HUES64 (cell line): ENCODE measurements around the gene NRARP. TPM values are rescaled to one million over a fixed set of nuclear protein-coding genes. Genes with fewer than 3 reads are reported as not detected.
"Not testable (repeated sequence)": the region's sequence is repeated elsewhere in the genome, so short reads cannot be mapped to it uniquely, and the experiment has no call there.

ENCODE experiments used
- H3K27ac ChIP-seq: 2 replicates; pipeline ENCODE4 v1.7.0; 2013; ENCODE audit warnings: low read depth, low read length, inconsistent platforms
- H3K27me3 ChIP-seq: 2 replicates; pipeline ENCODE4 v1.6.1; 2013; ENCODE audit warnings: mild to moderate bottlenecking, low read length; ENCODE audit not compliant: insufficient read depth
- H3K36me3 ChIP-seq: 2 replicates; pipeline ENCODE4 v1.6.1; 2013; ENCODE audit warnings: mild to moderate bottlenecking, low read length; ENCODE audit not compliant: insufficient read depth
- H3K4me1 ChIP-seq: 2 replicates; pipeline ENCODE4 v1.6.1; 2013; ENCODE audit warnings: mild to moderate bottlenecking, low read length, moderate library complexity; ENCODE audit not compliant: insufficient read depth
- H3K4me3 ChIP-seq: 2 replicates; pipeline ENCODE4 v1.5.1; 2013; ENCODE audit warnings: mild to moderate bottlenecking, low read length, moderate library complexity
- H3K9ac ChIP-seq: 2 replicates; pipeline ENCODE4 v1.6.1; 2013; ENCODE audit warnings: mild to moderate bottlenecking, low read depth, low read length
- H3K9me3 ChIP-seq: 2 replicates; pipeline ENCODE4 v1.6.1; 2013; ENCODE audit warnings: low read depth, low read length; ENCODE audit not compliant: insufficient read depth
- whole genome bisulfite sequencing: fragments of 150-250, 120-280 bp; methylation state at CpG from one replicate; pipeline ENCODE4 v1.1.7; 2013; ENCODE audit warnings: missing lambda C conversion rate; 5-methylcytosine and 5-hydroxymethylcytosine counted together
- polyA plus RNA-seq, 2 experiments: library from polyadenylated mRNA; stranded (reverse); fragments of 50-300 nt; gene quantifications; one replicate each; pipeline ENCODE4 v1.2.3, GENCODE V29; 2013

NRARP gene, protein sequence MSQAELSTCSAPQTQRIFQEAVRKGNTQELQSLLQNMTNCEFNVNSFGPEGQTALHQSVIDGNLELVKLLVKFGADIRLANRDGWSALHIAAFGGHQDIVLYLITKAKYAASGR
- polyA plus RNA-seq (2013, experiment 1 of 2) = 15.5 TPM
- polyA plus RNA-seq (2013, experiment 2 of 2) = 20.7 TPM

DNA sequence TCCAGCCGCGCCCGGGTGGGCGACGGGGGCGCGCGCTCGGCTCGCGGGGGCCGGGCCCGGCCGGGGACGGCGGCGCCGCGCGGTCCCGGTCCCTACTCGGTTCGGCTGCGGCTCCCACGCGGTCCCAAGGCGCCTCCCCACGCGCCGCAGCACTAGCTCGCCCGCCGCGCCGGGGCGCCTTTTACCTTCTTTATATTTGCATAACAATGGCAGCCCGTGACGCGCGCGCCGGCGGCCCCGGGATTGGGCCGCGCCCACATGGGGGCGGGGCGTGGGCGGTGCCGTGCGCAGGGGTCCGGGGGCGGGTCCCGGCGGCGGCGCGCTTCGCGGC lies at the start of gene NRARP:
Gene NRARP, minus strand, starts transcription at position 154 of the 331 bp plus-strand sequence. CDS start 343 bp downstream, outside the sequence.
- H3K9me3 ChIP-seq = no peaks in the 10 kb centered on the region

DNA sequence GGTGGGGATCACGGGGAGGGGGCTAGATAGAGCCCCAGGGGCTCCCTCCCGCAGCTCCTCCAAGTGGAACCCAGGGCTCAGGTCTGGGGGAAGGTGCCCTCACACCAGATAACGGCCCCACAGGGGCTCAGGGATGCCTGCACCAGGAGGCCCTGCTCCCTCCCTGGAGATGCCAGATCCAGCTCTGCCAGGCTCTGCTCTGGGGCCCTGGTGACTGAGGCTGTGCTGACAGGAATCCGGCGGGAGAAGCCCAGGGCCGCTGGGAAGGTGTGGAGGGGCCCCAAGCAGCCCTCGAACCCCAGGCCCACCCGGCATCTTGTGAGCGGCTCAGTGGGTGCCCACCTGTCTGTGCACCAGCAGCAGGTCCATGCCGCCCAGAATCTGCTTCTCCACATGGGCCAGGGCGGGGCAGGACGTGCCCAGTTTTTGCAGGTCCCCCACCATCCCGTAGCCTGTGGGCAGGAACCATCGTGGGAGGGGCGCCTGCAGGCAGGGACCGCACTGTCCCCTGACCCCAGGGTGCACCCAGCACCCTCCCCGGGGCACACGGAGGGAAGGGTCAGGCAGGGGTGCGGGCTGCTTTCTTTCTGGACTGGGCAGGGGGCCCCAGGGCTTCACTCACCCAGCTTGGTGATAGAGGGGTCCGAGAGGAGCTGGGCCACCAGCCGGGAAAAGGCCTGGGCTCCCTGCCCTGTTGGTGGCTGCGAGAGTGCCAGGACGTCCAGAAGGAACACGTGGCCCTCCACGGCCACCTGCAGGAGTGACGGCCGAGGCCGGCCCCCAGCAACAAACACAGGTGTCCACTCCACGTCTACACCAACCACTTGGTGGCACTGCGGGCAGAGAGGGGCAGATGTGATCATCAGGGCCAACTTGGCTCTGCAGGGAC lies 48.9 kb upstream of the NRARP start:
- no peaks in the 10 kb centered on the region for H3K27me3 ChIP-seq
- H3K4me1 ChIP-seq = no peaks in the 10 kb centered on the region
- H3K9me3 ChIP-seq = peaks cover 25% of the 10 kb centered on the region
- H3K9ac ChIP-seq = no peak overlapping the region
- no peaks in the 10 kb centered on the region for H3K36me3 ChIP-seq
- H3K4me3 ChIP-seq = no peak overlapping the region
- WGBS = 91% methylated on average over 30 of the region's 30 CpGs
- H3K27ac ChIP-seq = no peak overlapping the region

More for the DNA sequence above, at the start of gene NRARP:
- Histone ChIP-seq H3K27me3 (peaks cover 24% of the 10 kb centered on the region), H3K27ac (peak within 1 kb of the TSS; percentile 86; the same call in 1 of the 2 replicates), H3K4me1 (peaks cover 43% of the 10 kb centered on the region), H3K4me3 (peak within 1 kb of the TSS; percentile 93), H3K36me3 (no peaks in the 10 kb centered on the region), H3K9ac (peak within 1 kb of the TSS; percentile 84)
- WGBS = under 1% methylated on average over 60 of the region's 60 CpGs

DNA sequence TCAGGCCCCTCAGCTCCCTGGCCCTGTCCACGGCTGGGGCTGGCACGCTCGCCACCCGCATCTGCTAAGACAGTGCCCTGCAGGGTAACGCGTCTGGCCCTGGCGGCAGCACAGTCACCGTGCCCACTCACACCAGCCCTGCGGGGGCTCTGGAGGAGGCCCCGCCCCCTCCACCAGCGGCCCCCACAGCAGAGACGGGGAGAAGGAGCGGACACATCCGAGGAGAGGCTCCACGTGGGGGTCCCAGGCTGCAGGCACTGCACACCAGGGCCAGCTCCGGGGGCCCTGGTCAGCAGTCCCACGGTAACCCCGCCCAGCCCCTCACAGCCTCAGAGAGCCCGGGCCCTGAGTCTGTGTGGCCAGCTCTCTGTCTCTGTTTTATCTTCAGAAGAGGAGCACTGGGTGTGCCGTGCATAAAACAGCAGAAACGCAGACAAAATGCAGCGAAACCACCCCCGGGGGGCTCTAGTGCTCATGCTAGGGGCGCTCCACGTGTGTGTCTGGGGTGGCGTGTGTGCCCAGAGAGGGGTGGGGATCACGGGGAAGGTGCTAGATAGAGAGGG lies 47.5 kb upstream of the NRARP start:
- Histone ChIP-seq H3K9ac (no peak overlapping the region), H3K9me3 (peaks cover 23% of the 10 kb centered on the region), H3K36me3 (no peaks in the 10 kb centered on the region), H3K4me1 (no peaks in the 10 kb centered on the region), H3K4me3 (no peak overlapping the region), H3K27me3 (no peaks in the 10 kb centered on the region), H3K27ac (no peak overlapping the region)
- 92% methylated on average over 27 of the region's 27 CpGs for WGBS

DNA sequence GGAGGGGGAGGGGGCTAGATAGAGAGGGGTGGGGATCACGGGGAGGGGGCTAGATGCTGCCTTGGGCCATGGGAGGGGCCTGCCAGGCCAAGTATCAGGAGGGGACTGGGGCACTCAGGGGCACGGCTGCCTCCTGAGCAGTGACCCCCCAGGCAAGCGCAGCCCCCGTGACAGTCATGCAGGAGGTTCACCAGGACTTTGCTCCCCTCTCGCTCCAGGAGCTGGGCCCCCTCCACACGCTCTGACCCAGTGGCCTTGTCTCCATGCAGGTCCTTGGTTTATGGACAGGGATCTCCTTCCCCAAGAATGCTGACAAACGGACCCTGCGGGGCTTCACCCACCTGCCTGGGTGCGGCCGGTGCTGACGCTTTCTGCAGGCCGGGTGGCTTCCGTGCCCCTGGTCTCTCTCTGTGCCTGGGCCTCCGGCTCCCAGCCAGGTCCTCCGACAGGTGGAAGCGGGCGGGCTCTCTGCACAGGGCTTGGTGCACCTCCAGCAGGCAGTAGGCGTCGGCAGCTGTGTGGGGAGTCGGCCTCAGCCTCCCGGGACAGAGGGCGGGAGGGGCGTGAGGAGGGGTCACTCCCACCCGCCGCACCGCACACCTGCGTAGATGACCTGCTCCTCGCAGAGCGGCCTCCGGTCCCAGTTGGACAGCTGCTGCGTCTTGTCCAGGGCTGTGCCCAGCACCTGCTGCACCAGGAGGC lies 46.8 kb upstream of the NRARP start:
- Histone ChIP-seq H3K9ac (no peak overlapping the region), H3K9me3 (peaks cover 25% of the 10 kb centered on the region), H3K4me3 (no peak overlapping the region), H3K27me3 (no peaks in the 10 kb centered on the region), H3K4me1 (no peaks in the 10 kb centered on the region), H3K27ac (no peak overlapping the region), H3K36me3 (no peaks in the 10 kb centered on the region)
- 92% methylated on average over 31 of the region's 31 CpGs for WGBS

DNA sequence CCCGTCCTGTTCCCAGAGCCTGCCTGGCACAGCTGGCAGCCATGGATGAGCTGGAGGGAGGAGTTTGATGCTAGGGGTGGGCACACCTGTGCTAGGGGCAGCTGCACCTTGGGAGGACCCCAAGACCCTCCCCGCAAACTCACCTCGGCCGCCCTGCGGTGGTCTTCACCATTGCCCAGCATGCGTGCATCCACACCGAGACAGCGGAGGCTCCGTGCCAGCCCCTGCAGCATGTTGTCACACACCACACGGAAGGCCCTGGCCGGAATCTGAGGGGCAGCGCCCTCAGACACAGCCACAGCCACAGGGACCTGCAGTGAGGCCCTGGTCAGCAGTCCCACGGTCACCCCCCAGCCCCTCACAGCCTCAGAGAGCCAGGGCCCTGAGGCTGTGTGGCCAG lies 45.9 kb upstream of the NRARP start:
- Histone ChIP-seq H3K27me3 (no peaks in the 10 kb centered on the region), H3K4me1 (no peaks in the 10 kb centered on the region), H3K36me3 (no peaks in the 10 kb centered on the region), H3K4me3 (no peak overlapping the region), H3K9me3 (peaks cover 28% of the 10 kb centered on the region), H3K9ac (no peak overlapping the region), H3K27ac (no peak overlapping the region)
- WGBS = 97% methylated on average over 13 of the region's 13 CpGs

DNA sequence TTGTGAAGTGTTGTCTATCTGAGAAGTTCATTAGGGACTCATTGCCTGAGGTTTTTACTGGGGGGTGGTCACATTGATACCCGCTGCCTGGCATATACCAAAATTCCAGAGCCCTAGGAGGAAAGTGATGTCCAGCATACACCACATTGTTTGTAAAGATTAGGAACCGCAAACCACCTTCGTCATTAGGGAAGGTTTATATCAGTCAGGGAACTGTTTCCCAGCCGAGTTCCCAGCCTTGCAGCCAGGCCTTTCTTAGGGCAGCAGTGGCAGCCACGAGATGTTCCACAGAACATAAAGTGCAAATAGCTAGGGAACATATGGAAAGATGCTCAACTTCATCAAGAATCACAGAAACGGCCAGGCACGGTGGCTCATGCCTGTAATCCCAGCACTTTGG lies 40.4 kb upstream of the NRARP start:
- Histone ChIP-seq H3K9ac (no peak overlapping the region), H3K4me1 (no peaks in the 10 kb centered on the region), H3K27me3 (no peaks in the 10 kb centered on the region), H3K27ac (no peak overlapping the region), H3K36me3 (no peaks in the 10 kb centered on the region), H3K9me3 (peaks cover 32% of the 10 kb centered on the region), H3K4me3 (no peak overlapping the region)
- WGBS = 90% methylated on average over 6 of the region's 7 CpGs

DNA sequence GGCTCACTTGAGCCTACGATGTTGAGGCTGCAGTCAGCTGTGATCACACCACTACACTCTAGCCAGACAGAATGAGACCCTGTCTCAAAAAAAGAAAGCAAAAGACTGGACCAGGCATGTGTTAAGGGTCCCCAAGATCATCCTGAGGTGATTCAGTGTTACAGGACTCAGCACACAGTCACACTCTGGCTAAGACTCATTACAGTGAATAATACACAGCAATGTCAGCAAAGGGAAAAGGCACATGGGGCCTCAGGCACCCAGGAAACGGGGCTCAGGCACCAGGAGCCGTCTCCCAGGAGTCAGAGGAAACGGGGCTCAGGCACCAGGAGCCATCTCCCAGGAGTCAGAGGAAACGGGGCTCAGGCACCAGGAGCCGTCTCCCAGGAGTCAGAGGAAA lies 39.2 kb upstream of the NRARP start:
- Histone ChIP-seq H3K9ac (no peak overlapping the region), H3K27ac (no peak overlapping the region), H3K27me3 (no peaks in the 10 kb centered on the region), H3K9me3 (peaks cover 32% of the 10 kb centered on the region), H3K36me3 (no peaks in the 10 kb centered on the region), H3K4me3 (no peak overlapping the region), H3K4me1 (no peaks in the 10 kb centered on the region)
- WGBS = 66% methylated on average over 5 of the region's 6 CpGs

DNA sequence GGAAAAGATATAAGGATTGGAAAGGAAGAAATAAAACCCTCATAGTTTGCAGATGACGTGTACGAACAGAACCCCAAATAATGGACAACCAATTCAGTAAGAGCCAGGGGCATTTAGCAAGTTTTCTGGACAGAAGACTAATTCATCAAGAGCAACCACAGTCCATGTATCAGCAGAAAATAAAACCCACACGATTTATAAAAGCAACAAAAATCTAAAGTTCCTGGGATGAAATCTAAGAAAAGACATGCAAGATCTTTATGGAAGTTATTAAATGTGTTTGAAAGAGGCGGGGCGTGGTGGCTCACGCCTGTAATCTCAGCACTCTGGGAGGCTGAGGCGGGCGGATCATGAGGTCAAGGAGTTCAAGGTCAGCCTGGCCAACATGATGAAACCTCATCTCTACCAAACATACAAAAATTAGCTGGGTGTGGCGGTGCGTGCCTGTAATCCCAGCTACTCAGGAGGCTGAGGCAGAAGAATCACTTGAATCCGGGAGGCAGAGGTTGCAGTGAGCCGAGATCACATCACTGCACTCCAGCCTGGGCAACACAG lies 37.9 kb upstream of the NRARP start:
- whole genome bisulfite sequencing = 92% methylated on average over 11 of the region's 12 CpGs
- peaks cover 24% of the 10 kb centered on the region for H3K9me3 ChIP-seq

DNA sequence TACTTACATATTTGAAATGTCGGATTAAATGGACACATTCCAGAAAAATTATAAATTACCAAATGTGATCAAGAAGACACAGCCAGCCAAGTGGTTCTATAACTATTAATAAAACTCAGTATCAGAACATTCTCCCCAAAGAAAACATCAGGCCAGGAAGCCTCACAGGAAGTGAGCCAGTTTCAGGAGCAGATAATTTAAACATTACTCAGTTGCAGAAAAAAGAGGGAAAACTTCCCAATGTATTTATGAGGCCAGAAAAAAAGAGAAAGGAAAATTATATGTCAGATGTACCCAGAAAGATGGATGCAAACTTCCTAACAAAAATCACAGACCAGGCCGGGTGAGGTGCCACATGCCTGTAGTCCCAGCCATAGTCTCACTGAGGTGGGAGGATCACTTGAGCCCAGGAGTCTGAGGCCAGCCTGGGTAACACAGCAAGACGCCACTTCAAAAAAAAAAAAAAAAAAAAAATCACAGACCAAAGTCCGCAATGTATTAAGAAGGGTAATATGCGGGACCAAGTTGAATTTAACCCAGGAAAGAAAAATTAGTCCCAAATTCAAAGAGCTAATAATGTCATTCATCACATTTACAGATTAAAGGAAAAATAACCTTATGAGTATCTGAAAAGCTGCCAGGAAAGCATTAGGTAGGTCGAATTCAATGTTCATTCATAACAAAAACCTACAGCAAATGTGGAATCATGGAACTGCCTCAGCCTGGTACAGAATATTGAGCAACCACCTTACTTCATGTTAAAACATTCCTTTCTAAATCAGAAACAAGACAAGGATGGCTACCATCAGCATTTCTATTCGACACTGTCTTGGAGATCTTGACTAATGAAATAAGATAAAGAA lies 37.2 kb upstream of the NRARP start:
- Histone ChIP-seq H3K27me3 (no peaks in the 10 kb centered on the region), H3K27ac (no peak overlapping the region), H3K4me1 (no peaks in the 10 kb centered on the region), H3K9ac (no peak overlapping the region), H3K9me3 (peaks cover 21% of the 10 kb centered on the region), H3K36me3 (no peaks in the 10 kb centered on the region), H3K4me3 (no peak overlapping the region)
- WGBS = 87% methylated on average over 4 of the region's 7 CpGs

More for the DNA sequence above, 37.9 kb upstream of the NRARP start:
- H3K4me1 ChIP-seq, H3K4me3 ChIP-seq, H3K27ac ChIP-seq, H3K27me3 ChIP-seq, H3K36me3 ChIP-seq, H3K9ac ChIP-seq: not testable (repeated sequence)

DNA sequence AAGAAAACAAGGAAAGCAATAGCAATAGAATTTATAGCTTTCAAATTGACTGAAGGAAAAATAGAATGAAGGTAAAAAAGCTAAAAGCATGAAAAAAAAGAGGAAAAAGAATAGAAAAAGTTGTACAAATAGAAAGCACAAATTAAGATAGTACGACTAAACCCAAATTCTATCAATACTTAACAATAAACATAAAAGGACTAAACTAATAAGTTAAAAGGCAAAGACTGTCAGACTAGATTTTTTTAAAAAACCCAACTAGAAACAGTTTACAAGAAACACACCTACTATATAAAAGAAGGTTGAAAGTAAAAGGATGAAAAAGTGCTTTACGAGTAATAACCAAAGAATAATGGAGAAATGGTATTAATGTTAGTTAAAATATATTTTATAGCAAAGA lies 34.7 kb upstream of the NRARP start:
- WGBS = no CpG with 5 or more reads among the region's 2 CpGs
- Histone ChIP-seq H3K9me3 (peaks cover 17% of the 10 kb centered on the region), H3K9ac (no peak overlapping the region), H3K27ac (no peak overlapping the region), H3K4me1 (no peaks in the 10 kb centered on the region), H3K4me3 (no peak overlapping the region), H3K36me3 (no peaks in the 10 kb centered on the region), H3K27me3 (no peaks in the 10 kb centered on the region)
